Activated naive CD8-positive, alpha-beta T cell treated with anti-CD3 and anti-CD28 coated beads, Interleukin-2, amount 50 U/mL, for 16 hours (primary cell): Measurements from ENCODE around the gene F13B.
"Not testable (repeated sequence)": the region's sequence is repeated elsewhere in the genome, so short reads cannot be mapped to it uniquely, and the experiment has no call there.

Source experiments
- DNase-seq: peaks from one replicate; pipeline ENCODE4 v3.0.0-alpha.2; 2020; ENCODE audit warnings: low read depth, low spot score

The F13B gene

DNA sequence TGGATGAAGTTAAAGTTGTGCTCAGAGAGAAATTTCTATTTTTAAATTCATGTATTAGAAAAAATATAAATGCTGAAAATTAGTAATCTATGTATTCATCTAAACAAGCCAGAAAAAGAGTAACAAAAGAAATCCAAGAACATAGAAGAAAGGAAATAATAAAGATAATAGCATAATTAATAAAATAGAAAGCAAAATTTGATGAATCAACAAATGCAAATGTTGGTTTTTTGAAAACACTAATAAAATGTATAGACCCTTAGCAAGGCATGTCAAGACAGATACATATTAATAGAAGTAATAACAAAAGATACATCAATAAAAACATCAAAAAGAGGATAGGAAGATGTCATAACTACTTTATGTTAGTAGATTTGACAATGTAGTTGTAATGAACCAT, 18.0 kb downstream of the F13B start:
- DNase-seq: no peak

DNA sequence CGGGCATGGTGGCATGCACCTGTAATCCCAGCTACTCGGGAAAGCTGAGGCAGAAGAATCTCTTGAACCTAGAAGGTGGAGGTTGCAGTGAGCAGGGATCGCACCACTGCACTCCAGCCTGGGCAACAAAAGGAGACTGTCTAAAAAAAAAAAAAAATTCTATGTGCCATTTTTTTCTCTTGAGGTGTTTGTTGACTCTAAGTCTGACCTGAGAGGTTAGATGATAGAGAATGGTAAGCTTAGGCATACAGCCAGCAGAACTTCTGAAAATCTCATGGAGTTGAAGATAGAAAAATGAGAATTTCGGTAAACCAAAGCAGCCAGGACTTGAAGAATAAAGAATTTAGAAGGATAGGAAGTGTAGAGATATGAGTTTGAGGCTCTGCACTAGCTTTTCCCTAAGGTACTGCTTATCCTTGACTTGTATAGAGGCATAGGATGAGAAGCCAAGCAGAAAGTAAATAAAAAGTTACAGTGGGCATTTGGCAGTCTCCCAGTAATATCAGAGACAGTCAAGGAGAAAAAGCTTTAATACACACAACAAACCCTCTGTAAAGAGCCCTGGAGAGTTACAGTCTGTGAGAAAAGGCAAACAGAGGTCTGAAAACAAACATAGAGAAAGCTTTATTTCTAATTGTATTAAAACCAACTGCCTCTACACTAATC, 24.3 kb downstream of the F13B start:
- DNase-seq: no peak

- no peak for DNase-seq
Measured at GRCh38 chr1:197041486-197042353, 25.3 kb downstream of the F13B start.

GRCh38 chr1:197036861-197037260, 30.2 kb downstream of the F13B start:
- no peak for DNase-seq

- not testable (repeated sequence) for DNase-seq
Measured at GRCh38 chr1:197034631-197035339, 32.3 kb downstream of the F13B start.

GRCh38 chr1:197029749-197030148, 37.3 kb downstream of the F13B start:
- no peak for DNase-seq

DNA sequence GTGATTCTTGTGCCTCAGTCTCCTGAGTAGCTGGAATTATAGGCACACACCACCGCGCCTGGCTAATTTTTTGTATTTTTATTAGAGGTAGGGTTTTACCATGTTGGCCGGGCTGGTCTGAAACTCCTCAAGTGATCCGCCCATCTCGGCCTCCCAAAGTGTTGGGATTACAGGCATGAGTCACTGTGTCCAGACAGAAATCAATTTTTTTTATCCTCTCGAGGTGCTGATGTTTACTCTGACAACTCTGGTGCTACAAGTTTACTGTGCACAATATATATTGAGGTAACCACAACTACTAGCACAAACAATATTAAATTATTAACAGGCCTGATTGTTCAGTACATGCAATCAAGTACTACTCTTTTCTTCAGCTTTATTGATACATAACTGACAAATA, 39.7 kb downstream of the F13B start:
- DNase-seq: no peak

- no peak for DNase-seq
Measured at GRCh38 chr1:197024460-197024859, 42.6 kb downstream of the F13B start.

- no peak for DNase-seq
Measured at GRCh38 chr1:197021716-197022115, 45.3 kb downstream of the F13B start.

- no peak for DNase-seq
Measured at GRCh38 chr1:197017558-197018146, 49.4 kb downstream of the F13B start.

DNA sequence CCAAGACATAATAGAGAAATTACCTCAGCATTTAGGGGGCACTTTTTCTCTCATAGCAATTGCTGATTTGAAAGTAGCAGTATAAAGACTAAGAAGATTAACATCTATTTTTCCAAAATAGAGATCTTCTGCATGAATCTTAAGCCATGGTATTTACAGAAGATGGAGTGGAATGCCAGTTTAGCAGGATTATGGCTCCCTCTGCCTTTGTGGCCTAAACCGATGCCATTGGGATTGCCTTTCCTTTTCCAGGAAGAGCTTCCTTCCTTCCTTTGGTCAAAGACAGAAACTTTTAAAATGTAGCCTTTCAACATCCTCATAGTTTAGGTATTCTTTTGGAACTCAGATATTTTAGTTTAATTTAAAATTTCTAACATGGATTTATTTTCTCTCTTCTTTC, 50.3 kb downstream of the F13B start:
- no peak for DNase-seq

DNA sequence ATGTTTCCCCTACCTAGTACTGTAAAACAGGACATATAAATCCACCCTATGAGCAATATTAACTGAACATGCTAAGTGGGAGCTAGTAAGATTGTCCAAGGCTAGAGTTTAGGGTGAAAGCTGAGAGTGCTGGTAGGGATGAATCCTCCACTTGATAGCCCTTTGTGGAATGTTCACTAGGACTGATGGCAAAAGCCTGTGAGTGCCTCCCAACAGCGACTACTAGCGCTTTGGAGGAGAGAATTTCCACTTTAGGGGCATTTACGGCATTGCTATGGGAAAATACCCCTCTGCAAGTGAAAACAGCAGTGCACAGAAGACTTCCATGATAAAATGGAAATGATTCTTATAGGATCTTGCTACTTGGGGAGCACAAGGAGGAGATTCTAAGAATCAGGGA, 53.8 kb downstream of the F13B start:
- no peak for DNase-seq

- DNase-seq: no peak
Measured at GRCh38 chr1:197011614-197012013, 55.4 kb downstream of the F13B start.

GRCh38 chr1:197008861-197009260, 58.2 kb downstream of the F13B start:
- no peak for DNase-seq

- no peak for DNase-seq
Measured at GRCh38 chr1:197003132-197003531, 63.9 kb downstream of the F13B start.

- DNase-seq: no peak
Measured at GRCh38 chr1:197001828-197002227, 65.2 kb downstream of the F13B start.

DNA sequence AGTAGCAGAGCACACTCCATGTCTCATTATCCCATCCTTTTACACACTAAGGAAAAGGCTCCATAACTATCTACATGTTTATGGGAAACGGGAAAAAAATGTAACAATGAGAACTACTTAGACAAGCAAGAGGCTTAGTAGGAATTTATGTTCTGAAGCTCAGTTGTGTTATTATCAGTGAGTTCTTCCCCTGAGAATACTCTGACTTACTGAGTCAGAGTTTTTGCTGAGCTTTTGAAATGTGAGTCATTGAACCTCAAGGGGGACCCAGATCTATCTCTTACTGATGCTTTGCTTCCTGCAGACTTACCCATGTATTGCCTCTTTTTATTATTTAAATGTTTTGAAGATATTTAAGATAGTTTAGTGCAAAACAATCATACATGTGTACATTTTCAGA, 69.6 kb downstream of the F13B start:
- DNase-seq: no peak

DNA sequence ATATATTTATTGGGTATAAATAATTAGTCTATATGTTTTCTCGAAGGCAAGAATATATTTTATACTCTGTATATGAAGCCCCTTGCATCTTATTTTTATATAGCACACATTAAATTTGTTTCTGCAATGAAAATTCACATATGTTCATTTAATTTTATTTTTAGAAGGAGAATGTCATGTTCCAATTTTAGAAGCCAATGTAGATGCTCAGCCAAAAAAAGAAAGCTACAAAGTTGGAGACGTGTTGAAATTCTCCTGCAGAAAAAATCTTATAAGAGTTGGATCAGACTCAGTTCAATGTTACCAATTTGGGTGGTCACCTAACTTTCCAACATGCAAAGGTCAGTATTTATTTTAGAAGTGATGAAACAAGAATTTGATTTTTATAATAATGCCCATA, 73.1 kb downstream of the F13B start:
- no peak for DNase-seq

- not testable (repeated sequence) for DNase-seq
Measured at GRCh38 chr1:196991919-196992651, 75.0 kb downstream of the F13B start.
